Activated T-cell treated with anti-CD3 and anti-CD28 coated beads, Interleukin-2, amount 50 U/mL, for 1 hour (primary cell): ENCODE measurements around the gene LMAN1L.

Experiments
- DNase-seq: peaks from one replicate; pipeline ENCODE4 v3.0.0-alpha.2; 2020

The LMAN1L gene

DNA sequence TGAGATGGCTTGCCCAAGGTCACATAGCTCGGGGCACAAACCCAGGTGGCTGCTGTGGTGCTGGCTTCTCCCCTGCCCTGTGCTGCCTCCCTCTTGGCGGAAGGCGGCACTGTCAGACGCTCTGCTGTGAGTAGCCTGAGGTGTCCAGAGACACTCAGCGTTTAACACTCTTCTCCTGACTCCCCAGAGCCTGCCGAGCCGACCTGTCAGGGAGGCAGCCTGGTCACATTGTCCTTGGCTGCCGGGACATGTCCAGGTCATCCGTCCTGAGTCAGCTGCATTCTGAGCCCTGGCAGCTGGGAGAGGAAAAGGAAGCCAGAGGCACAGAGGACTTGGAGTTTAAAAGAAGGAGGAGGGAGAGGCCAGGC, 4.7 kb downstream of the LMAN1L start:
- no peak for DNase-seq

DNA sequence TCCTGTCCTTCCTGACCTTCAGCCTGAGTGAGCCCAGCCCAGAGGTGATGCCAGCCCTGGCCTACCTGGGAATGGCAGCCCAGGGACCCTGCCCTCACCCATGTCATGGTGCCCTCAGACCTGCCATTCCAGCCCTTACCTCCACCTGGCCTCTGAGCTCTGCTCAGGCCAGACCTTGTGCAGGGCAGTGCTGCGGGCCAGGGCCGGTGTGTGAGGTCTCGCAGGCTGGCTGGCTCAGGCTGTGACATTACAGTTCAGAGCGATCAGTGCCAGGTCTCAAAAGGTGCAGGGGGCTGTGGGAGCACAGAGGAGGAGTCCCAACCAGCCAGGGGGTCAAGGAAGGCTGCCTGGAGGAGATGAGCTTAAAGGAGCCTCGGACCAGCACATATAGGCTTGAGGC, 7.4 kb downstream of the LMAN1L start:
- no peak for DNase-seq

DNA sequence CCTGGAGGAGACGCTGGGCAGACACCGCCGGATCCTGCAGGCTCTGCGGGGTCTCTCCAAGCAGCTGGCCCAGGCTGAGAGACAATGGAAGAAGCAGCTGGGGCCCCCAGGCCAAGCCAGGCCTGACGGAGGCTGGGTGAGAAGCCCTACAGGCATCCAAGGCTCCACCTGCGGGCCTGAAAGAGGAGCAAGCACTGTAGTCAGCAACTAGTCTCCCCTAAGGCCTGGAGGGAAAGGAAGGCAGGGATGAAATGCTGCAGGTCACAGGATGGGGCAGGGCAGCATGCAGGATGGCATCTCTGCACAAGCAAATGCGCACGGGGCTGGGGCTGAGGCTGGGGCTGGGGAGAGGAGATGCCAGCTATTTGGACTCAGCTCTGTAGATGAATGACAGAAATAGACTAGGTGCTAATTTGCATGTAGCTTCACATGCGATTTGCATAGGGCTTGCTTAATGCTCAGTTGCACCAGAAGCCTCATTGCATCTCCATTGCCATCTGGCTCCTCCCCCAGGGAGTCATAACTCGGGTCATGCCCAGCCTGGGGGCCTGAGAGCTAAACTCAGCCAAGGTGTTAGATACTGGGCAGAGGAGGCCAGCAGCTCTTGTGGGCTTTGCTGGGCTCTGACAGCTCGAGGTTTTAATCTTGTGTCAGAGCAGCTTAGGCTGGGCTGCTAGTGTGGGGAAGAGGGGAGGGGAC, 8.6 kb downstream of the LMAN1L start:
- DNase-seq, result no peak

DNA sequence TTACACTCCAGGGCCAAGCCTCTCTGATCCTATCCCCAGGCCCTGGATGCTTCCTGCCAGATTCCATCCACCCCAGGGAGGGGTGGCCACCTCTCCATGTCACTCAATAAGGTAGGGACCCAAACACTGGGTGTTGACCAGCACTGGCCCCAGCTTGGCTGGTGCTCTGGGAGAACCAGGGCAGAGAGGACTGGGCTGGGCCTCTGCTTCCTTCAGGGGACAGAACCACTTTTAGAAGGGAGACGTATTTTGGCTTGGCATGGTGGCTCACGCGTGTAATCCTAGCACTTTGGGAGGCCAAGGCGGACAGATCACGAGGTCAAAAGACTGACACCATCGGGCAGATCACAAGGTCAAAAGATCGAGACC, 9.1 kb downstream of the LMAN1L start:
- no peak for DNase-seq

DNA sequence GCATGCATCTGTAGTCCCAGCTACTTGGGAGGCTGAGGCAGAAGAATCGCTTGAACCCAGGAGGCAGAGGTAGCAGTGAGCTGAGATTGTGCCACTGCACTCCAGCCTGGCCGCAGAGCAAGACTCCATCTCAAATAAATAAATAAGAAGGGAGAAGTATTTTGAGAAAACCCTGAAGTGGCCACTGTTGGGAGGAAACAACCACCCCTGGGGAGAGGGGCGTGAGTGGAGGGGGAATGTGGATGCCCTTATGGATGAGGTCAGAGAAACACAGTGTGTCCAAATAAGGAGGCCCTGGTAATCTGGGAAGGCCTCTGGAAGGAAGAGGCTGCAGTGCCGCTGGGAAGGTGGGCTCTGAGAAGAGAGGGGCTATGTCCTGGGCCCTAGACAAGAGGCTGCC, 9.6 kb downstream of the LMAN1L start:
- DNase-seq, result no peak

DNA sequence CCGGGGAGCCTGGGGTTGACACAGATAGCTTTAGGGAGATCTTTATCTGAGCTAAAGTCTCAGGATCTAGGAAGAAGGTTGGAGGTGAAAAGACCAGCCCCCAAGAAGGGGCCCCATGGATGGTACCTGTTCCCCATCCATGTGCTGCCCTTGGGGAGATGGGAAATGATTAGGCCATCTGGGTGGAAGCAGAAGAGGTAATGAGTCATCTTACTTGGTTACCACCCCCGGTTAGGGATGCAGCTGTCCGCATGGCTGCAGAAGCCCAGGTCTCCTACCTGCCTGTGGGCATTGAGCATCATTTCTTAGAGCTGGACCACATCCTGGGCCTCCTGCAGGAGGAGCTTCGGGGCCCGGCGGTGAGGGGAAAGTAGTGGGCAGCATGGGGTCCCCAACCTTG, 10.7 kb downstream of the LMAN1L start:
- DNase-seq, result no peak

DNA sequence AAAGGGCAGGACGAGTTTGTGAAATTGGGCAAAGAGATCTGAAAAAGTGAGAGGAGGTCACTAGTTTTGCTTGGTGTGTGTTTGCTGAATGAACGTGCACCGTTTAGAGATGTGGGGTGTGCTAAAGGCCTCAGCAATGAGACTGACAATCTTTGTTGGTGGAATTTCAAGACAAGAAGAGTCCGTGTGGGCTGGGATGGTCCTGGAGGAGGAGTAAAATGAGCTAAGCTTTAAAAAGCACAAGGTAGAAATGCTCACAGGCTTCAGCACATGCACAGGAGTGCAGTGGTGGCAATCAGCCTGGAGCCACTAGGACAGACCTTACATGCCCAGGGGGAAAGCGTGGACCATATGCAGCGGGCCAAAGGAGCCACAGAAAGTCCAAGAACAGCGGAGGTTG, 12.3 kb downstream of the LMAN1L start:
- no peak for DNase-seq

DNA sequence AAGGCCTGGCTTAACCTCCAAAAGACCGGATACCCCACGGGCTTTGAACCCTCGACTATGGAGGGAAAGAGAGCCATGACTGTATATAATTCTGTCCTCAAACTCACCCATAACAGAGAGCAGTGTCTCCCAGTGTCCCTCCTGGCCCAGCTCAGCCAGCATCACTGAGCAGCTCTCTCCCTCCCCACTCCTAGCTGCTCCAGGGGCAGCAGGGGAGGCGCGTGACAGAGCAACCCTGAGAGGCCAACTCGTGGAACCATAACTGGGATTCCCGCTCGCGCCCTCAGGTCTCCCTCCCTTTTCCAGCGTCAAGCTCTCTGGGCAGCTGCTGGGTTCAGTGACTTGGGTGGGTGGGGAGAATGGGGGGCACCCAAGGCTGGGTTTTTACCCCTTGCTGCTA, 13.2 kb downstream of the LMAN1L start:
- DNase-seq, result no peak

DNA sequence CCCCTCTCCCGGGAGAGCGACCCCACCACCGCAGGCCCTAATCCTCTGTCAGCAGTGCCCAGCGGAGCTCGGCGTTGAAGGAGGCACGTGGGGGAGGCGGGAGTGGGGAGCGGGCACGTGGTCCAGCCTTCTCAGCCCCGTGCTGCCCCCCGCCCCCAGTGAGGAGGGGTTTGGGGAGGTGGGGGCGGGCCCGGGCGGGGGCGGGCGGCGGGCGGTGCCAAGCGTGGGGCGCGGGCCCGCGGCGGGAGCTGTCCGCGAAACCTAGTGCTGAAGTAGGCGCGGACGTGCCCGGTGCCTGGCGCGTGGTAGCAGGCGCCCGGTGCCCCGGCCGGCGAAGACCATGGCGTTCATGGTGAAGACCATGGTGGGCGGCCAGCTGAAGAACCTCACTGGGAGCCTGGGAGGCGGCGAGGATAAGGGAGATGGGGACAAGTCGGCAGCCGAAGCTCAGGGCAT, 13.8 kb downstream of the LMAN1L start, which contains the start of gene CPLX3:
Gene CPLX3, plus strand, starts transcription at position 264 of the 456 bp plus-strand sequence. Its CDS starts 77 bp downstream, at position 341.
- peak; percentile 64 for DNase-seq

DNA sequence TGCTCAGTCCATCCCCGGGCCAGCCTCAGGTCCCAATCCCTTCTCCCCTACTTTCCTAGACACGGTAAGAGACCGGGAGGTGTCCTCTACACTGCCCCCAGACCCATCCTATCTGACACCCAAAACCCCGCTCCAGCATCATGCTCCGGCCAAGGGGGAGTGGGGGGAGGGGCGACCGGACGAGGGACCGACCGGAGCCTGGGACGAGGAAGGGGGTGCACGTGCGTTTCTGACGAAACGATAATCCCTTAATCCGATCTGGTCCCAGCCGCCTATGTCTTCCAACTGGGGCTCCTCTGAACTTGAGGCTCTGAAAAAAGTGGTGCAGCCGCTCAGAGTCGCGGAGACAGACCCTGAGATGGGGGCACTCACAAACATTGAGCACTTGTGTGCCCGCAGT, 14.3 kb downstream of the LMAN1L start:
- DNase-seq, result no peak

DNA sequence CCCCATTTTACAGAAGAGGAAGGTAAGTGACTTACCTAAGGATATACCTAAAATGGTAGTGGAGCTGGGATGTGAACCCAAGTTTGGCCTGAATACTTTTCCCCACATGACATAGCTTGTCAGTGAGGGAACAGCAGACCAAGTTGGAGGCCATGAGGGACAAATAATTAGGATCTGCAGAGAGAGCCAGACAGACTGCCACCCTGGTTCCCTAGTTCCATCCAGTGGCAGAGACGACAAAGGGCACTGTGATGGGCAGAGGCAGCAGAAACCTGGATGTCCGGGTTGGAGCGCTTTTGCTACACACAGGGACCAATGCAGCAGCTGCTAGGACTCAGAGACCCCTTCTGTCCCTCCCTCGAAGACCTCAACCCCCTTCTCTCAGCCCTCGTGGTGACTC, 15.0 kb downstream of the LMAN1L start:
- no peak for DNase-seq

DNA sequence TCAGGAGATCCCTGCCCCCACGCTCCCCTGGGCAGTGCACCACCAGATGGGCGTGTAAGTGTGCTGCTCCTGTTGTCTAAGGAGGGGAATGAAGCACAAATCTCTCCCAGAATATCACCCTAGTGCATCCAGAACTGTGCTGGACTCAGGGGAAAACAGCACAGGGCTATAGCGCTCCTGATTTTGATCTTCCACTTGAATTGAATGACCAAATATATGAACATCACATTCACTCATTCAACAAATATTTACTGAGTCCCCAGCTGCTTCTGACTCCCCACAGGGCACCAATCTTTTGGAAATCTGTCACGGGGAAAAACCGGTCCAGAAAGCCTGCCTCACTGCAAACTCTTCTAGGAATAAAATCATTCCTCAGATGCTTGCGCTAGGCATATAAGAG, 16.2 kb downstream of the LMAN1L start:
- DNase-seq, result no peak

DNA sequence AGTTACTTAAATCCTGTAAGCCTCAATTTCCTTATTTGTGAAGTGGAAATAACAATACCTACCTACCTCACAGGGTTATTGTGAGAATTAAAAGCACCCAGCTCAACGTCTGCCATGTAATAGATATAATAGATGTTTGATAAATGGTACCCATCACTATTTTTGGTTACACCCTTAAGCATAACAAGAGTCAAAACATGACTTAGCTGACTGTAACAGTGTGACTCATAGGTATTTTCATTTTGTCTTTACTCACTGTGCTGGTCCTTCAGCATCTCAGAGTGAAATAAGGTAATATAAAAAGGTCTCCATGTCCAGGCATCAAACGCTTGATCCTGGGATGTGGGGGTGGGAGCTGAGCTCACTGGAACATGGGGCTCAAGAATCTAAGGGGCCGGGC, 16.9 kb downstream of the LMAN1L start:
- no peak for DNase-seq

DNA sequence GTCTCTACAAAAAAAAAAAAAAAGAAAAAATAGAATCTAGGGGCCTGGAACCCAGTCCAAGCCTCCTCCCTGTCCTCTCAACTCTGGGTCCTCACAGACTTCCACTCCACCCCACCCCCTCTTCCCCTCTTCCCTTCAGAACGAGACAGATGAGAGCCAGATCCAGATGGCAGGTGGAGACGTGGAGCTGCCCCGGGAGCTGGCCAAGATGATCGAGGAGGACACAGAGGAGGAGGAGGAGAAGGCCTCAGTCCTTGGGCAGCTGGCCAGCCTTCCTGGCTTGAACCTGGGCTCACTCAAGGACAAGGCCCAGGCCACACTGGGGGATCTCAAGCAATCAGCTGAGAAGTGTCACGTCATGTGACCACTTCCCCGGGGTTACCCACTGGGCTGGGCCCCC, 17.4 kb downstream of the LMAN1L start:
- DNase-seq, result no peak

DNA sequence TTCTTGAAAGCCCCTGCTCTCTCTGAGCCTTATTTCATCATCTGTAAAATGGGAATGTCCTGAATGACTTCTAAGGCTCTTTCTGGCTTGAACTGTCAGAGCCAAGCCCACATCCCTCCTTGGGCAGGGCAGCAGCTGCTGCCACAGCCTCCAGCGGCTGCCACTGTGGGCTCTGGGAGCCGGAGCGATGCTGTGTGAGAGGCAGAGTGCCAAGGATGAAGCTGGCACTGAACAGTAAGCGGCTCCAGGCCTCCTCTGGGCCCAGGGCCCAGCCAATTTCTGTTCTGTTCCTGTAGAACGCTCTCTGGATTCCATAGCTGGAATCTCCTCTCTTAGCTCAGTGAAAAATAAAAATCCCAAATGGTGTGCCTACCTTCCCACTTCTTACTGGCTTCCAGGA, 18.2 kb downstream of the LMAN1L start:
- no peak for DNase-seq

DNA sequence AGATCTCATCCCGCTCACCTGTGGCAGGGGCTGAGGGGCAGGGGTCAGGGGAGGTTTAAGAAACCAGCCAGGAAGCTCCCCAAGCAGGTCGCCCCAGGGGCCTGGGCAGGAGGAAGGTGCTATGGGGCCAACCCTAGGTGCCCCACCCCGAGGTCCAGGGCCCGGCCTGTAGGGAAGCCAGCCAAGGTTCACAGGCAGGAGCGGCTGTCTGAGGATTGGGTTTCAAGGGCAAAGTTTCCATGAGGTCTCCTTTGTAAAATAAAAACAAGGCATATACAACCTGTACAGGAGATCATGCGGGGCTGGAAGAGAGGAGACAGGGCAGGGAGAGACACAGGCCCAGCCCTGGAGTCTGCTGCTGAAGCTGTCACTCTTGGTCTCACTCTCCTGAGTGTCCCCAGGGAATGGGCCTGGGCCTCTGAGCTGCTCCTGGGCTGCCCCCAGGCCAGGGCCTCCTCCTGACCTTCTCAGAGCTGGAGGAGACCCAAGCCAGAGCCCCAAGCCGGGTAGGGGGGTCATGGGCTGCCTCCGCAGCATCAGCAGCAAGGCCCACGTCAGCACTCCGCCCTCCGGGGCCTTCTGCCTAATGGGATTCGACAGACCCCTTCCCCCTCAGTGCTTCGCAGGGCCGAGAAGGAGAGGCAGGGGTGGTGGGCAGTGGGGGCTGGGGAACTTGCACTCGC, 19.3 kb downstream of the LMAN1L start:
- no peak for DNase-seq

DNA sequence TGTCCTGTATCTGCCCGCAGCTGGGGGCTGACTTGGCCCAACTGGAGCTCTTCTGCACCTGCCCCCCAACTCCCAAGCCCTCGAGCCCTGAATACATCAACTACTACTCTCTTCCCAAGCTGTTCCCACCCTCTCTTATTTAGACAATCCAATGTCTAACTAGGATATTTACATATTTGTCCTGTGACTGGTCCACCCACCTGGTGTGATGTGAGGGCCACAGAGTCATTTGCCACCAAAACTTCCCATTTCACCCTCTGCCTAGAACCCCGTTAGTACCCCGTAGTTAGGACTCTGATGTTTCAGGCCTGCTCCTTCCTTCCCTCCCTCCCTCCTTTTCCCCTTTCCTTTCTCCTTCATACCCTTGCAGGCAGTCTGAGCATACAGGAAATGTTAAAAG, 20.2 kb downstream of the LMAN1L start:
- no peak for DNase-seq

DNA sequence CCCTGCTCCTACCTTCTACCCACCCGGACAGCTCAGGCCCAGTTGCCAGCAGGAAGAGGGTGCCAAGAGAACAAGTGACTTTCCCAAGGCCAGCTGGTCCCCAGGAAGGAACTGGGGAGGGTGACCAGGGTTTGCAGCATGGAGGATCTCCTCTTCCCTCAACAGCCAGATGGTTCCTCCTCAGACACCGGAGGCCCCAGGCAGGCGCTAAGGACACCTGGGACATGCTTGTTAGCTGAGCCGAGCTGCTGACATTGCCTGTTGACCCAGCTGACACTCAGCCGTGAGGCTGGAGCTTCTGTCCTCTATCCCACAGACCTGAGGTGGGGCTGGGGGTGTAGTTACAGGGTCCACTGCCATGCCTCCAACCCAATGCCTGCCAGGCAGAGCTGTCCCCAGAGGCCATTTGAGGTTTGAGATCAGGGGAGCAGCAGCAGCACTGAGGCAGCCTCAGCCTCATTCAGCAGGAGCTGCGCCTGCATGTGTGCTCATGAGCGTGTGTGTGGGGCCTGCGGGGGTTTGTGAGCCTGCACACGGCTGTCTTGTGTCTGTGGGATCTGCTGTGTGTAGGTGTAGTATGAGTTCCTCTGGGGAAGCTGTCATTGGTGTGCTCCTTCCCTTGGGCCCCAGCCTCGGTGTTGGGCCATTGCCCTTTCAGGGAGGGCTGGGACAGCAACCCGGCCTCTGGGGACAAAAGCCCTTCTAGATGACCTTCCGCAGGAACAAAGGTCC, 20.9 kb downstream of the LMAN1L start:
- DNase-seq, result no peak

DNA sequence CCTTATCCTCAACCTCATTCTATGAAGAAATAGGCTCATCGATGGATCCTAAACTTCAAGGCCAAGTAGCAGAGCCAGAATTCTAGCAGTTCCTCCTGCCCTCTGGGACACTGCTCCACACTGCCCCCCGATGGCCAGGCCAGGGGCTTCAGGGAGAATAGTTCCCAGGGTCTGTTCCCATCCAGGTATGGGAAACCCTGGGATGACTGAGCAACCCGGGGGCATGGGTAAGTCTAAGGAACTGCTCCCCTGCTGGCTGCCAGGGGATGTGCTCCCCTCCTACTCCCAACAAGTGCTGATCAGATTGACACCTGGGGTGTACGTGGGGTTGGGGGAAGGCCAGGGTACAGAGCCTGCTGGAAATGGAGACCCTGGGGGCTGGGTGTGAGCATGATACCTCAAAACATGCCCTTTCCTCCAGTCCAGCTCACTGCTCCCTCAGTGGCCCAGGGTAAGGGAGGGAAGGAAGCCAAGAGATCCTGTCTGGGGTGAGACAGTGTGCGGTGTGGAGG, 22.7 kb downstream of the LMAN1L start:
- DNase-seq, result peak; percentile 54

DNA sequence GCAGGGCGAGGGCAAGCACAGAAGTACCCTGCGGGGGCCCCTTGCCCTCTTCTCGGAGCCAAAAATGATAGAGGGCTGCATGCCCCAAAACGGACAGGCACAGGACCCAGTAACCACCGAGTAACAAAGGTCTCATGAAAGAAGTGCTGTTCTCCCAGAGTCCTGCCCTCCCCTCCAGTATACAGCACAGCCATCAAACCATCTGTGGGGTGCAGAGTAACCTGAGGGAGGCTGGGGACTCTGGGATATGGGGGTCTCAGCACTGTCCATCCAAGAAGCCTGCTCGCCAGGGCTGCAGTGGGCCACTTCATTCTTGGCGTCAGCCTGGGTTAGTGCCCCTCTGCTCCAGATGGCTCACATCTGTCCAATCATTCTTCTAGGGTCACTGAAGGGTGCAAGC, 24.2 kb downstream of the LMAN1L start:
- no peak for DNase-seq

DNA sequence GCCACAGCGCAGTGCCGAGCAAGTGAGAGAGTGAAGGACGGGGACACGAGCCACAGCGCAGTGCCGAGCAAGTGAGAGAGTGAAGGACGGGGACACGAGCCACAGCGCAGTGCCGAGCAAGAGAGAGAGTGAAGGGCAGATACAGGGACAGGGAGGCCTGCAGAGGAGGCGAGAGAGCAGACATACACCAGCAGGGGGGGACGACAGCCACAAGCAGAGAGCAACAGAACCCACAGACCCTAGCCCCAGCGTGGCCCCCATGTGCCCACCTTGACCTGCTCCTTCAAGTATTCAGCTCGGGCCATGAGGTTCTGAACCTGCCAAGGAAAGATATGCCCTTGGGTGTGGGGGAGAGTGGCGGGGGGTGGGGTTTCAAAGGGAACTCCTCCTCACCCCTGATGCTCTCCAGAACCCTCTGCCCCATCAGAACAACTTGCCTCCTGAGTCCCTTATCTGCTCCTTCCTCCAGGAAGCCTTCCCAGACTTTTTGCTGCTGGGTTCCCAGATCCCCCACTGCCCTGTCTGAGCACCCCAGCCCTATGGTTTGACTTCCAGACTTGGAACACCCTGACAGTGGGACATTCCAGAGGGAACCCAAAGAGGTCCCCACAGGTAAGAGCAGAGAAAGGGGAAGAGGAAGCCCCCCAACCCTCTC, 25.0 kb downstream of the LMAN1L start:
- no peak for DNase-seq

DNA sequence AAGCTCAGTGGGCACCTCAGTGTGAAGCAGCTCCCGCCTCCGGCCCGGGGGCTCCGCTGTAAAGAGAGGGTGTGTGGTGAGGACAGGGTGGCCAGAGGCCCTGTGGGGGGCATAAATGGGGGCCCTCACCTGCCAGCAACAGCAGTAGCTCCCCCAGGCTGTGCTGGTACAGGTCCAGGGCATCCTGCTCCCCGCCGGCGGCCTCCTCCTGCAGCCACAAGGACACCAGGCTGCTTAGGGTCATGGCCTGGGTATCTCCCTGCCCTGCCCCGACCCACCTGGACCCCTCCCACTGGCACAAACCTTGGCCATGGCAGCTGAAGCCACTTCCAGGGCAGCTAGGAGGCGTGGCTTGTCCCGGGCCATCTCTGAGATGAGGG, 25.5 kb downstream of the LMAN1L start:
- DNase-seq, result no peak

DNA sequence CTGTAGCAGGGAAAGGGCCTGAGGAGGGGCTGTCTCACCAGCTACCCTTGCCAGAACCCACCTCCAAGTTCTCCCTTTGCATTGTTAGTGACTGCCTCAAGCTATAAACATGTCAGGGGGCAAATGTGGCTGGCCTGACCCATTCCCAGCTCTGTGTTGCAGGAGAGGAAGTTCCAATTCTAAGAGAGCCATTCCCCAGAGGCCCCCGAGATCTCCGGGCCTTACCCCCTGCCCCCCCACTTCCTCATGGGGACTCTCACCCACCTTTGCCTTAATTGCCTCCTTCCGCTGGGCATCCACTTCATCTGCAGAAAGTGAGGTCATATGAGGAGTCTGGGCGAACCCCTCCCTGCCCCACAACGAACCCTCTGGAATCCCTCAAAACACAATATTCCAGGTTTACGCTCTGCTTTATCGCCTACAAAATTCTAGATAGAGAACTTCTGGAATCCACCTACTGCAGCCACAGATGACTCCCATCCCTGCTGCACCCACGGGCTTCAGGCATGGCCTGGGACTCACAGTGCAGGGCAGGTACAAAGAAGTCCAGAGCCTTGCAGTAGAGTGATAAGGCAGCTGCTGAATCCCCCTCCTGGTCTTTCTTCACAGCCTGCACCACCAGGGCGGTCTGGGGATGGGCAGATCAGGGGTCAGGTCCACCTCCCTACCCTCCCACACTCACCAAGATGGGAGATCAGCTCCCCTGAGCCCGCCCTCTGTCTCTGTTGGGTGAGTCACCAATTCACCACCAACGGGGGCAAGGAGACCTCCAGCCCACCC, 26.3 kb downstream of the LMAN1L start:
- no peak for DNase-seq
